VCaP (cell line): Measurements from ENCODE around the gene SP7.

Experiments used
- H3K27ac ChIP-seq: fragments of 450-650 bp; 2 replicates; pipeline ENCODE4 v1.5.1; 2017
- CTCF ChIP-seq: fragments of 450-650 bp; conservative IDR thresholded peaks from 2 replicates; pipeline ENCODE4 v1.5.1; 2017; ENCODE audit warnings: mild to moderate bottlenecking, moderate library complexity

Gene SP7

DNA sequence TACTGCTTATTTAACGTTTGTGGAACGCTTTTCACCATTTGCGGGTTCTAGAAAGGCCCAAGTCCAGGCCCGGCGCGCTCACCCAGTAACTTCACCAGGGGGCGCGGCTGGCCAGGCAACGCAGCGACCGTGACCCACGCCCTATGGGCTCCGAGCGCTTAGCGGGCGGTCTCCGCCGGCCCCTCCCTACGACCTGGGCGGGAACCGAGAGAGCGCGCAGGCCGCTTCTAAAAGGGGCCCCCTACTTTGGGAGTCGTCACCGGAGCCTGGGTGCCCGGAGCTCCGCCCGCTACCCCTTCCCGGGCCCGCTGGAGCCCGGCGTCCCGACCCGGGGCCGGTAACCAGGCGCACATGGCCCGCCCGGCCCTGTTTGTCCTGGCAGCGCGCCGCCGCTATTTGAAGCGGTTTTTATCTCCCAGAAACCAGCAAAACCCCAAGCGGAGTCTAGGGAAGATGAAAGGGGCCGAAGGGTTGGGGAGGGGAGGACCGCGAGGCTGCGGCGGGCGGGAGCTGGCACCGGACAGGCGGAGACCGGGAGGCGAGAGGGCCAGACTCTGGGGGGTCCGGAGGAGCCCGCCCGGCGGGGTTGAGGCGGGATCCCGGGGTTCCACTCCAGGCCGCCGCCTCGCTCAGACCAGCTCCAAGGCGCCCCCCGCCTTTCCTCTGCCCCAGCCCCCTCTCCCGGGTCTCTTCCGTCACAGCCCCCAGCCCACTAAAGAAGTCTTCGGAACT is 11.2 kb downstream of the SP7 start:
- peak; percentile 89 for TF ChIP-seq CTCF
- H3K27ac ChIP-seq, result peak overlapping the region; percentile 80

GRCh38 chr12:53324113-53324778 is 11.9 kb downstream of the SP7 start:
- H3K27ac ChIP-seq, result peak overlapping the region; percentile 80
- no peak for TF ChIP-seq CTCF

- H3K27ac ChIP-seq, result peak overlapping the region; percentile 95
- TF ChIP-seq CTCF, result no peak
Observed at GRCh38 chr12:53320352-53321195, 15.6 kb downstream of the SP7 start.

- no peak overlapping the region for H3K27ac ChIP-seq
- TF ChIP-seq CTCF, result no peak
Observed at GRCh38 chr12:53313996-53314395, 22.2 kb downstream of the SP7 start.

DNA sequence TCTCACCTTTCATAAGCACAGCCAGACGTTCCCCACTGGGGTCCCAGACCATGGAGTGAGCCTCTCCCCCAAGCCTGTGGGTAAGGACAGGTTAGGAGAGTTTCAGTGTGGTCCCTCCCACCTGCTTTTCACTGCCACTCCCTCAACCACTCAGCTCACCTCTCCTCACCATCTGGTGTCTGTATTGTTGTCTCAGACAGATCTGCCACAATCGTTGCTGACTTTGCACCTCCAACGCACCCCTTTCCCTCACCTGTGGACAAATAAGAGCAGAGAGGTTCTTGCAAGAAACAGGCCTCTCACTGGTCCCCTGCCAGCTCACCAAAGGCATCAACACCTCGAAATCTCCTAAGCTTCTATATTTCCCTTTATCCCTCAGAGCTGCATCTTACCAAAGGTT is 27.9 kb downstream of the SP7 start:
- no peak overlapping the region for H3K27ac ChIP-seq
- no peak for TF ChIP-seq CTCF

DNA sequence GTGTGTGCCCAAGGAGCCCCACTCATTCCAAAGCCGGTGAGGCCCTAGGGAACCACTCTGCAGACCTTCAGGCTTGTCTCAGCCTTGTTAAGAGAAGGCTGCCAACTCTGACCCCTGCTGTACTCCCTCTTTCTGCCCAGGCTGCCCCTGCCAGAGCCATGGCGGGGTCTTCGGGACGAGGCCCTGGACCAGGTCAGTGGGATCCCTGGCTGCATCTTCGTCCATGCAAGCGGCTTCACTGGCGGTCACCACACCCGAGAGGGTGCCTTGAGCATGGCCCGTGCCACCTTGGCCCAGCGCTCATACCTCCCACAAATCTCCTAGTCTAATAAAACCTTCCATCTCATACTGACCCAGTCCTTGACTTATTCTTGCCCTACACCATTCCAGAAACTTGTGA is 29.3 kb downstream of the SP7 start:
- no peak for TF ChIP-seq CTCF
- H3K27ac ChIP-seq, result no peak overlapping the region

GRCh38 chr12:53302903-53303302 is 33.3 kb downstream of the SP7 start:
- H3K27ac ChIP-seq, result no peak overlapping the region
- no peak for TF ChIP-seq CTCF
